ENCODE measurements around the gene CREG2.
A peak's percentile ranks its signal among the peaks of the same experiment; 100 is the strongest.

Gene CREG2, protein sequence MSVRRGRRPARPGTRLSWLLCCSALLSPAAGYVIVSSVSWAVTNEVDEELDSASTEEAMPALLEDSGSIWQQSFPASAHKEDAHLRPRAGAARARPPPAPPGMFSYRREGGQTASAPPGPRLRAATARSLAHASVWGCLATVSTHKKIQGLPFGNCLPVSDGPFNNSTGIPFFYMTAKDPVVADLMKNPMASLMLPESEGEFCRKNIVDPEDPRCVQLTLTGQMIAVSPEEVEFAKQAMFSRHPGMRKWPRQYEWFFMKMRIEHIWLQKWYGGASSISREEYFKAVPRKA

GRCh38 chr2:101387151-101387834 is at the start of gene CREG2:
Gene CREG2, minus strand, starts transcription at chr2:101387503. Its CDS starts 46 bp downstream, at chr2:101387457.
- DNase-seq (ENCODE audit: low read depth in 2 of 2), result peak; percentile 14 to 15

- no peak for DNase-seq (ENCODE audit: low read depth in 2 of 2)
Measured at GRCh38 chr2:101435001-101435862, 47.9 kb upstream of the CREG2 start.

DNA sequence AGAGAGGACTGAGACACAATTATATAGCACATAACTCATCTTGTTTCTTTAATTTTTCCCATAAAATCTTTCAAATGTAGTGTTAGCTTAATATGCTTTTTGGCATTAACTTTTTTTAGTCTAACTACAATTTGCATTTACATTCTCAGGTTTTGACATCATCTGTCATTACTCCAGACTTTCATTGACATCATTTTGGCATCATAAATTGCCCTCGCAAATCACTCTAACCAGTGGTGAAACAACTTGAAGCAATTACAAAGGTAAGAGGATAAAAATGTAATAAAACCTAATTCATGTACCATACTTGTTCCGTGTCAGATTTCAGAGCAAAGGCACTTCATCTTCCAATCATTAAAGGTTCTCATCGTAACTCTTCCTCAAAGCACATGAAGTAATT is 46.2 kb upstream of the CREG2 start:
- no peak for DNase-seq (ENCODE audit: low read depth in 2 of 2)

DNA sequence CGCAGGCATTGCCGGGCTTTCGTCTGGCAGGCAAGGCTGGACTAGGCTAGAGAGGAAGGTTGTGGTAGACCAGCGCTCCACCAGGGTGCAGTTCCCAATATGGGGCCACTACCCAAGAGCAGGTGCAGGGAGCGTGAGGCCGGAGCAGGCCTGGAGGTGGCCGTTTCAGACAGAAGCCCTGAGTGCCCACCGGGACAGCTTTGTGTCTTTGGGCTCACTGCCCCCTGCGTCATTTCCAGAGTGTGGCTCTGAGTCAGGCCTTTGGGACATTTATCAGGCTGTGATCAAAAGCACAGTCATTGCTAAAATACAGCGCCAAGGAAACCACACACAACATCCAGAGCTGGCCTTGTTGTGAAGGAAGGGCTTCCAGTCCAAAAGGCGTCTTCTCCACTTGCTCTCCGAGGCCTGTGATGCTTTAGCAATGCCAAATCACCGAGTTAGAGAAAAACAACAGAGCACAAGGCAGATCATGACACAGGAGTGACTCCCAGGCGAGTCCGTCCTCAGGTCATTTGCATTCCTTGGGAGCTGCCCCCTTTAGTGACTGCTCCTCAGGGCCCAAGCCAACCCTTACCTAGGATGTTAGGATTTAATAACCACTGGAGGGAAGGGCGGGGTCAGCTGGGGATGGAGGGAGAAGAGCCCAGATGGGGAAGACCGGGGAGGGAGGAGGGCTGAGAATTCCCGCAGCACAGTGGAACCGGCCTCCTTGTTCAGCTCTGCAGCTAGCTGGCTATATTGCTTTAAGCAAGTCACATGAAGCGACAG is 45.3 kb upstream of the CREG2 start:
- DNase-seq (ENCODE audit: low read depth in 2 of 2), result no peak

DNA sequence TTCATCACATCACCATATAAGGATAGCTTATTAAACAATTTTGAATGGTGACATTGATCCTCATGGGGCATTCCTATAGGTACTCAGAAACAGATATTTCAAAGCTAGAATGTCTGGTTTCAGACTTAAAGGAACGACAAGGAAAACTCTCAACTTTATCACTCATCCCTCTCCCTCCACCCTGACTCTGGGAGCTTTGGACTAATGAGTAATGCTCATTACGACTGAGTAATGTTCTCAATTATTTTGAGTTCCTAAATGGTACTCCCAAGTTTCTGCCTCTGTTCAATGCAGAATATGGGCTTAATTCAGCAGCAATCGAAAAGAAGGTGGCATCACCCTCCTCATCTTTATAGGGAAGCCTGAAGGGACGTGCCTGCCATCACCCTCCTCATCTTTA is 44.2 kb upstream of the CREG2 start:
- no peak for DNase-seq (ENCODE audit: low read depth in 2 of 2)

DNA sequence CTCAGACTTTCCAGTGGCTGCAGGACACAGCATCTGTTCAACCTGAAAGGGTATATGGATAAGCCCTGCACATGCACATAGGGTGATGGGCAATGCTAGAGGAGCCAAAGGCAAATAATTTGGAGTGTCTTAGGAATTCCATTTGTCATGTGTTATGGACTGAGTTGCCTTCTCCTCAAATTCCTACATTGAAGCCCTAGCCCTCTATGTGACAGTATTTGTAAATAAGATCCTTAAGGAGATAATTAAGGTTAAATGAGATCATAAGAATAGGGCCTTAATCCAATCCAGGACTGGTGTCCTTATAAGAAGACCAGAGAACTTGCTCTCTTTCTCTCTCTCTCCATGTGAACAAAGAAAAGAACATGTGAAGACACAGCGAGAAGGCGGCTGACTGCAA is 42.9 kb upstream of the CREG2 start:
- DNase-seq (ENCODE audit: low read depth in 2 of 2), result no peak

DNA sequence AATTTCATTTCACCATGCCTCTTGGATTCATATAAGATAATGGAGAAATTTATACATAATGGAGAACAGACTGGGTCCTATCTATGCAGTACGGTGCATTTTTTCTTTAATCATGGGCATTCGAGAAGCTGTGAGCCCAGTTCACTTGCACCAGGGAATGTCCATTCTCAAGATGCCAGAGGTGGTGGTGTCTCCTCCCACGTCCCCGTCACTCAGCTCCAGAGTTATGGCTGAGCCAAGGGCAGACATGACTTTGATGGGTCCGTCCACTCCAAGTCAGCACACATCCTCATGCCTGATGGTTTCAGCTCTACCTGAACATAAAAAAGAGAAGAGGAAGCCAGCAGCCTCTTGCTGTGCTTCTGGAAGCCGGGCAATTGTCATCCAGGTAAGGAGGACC is 42.1 kb upstream of the CREG2 start:
- DNase-seq (ENCODE audit: low read depth in 2 of 2), result no peak

GRCh38 chr2:101428422-101429176 is 41.3 kb upstream of the CREG2 start:
- DNase-seq (ENCODE audit: low read depth in 2 of 2), result no peak

DNA sequence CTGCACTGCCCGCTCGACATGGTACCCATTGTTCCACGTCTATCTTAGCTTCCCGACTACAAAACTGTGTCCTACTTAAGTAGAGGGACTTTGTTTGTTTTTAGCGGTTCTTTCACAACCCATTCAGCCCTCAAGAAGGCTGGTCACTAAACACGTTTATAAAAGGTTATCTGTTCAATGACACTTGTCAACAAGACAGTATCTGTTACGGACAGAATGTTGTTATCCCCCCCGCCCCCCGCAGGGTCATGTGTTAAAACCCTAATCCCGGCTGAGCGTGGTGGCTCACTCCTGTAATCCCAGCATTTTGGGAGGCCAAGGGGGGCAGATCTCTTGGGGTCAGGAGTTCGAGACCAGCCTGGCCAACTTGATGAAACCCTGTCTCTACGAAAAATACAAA is 40.4 kb upstream of the CREG2 start:
- no peak for DNase-seq (ENCODE audit: low read depth in 2 of 2)

DNA sequence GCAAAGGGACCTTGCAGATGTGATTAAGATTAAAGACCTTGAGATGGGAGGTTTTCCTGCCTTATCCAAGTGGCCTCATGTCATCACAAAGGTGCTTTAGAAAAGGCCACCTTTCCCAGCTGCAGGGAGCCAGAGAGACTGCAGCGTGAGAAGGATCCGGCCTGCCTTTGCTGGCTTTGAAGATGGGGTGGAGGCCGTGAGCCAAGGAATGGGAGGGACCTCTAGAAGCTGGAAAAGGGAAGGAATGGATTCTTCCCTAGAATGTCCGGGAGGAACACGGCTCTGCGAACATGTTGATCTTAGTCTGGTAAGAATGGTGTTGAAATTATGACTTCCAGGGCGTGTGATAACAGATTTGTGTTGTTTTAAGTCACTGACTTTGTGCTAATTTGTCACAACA is 39.9 kb upstream of the CREG2 start:
- DNase-seq (ENCODE audit: low read depth in 2 of 2), result no peak

- DNase-seq (ENCODE audit: low read depth in 2 of 2), result no peak
Measured at GRCh38 chr2:101426822-101427221, 39.5 kb upstream of the CREG2 start.

DNA sequence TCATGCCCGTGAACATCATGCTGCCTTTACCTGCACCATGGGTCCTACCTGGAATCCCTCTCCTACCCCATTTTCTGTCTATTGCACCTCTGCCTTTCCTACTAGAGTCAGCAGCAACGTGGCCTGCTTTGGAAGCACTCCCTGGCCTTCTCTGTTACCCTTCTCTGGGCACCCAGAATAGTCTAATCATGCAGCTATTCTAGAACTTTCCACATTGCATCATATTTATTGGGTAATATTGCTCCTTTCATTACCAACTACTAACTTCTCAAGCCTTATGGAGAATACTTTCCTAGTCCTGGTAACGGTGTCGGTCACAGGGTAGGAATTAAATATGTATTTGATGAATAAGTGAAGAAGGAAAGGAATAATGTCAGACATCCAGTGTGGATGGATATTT is 33.3 kb upstream of the CREG2 start:
- DNase-seq (ENCODE audit: low read depth in 2 of 2), result no peak

- DNase-seq (ENCODE audit: low read depth in 2 of 2), result peak in 1 of 2 donors; percentile 31
Measured at GRCh38 chr2:101419096-101419663, 31.9 kb upstream of the CREG2 start.

DNA sequence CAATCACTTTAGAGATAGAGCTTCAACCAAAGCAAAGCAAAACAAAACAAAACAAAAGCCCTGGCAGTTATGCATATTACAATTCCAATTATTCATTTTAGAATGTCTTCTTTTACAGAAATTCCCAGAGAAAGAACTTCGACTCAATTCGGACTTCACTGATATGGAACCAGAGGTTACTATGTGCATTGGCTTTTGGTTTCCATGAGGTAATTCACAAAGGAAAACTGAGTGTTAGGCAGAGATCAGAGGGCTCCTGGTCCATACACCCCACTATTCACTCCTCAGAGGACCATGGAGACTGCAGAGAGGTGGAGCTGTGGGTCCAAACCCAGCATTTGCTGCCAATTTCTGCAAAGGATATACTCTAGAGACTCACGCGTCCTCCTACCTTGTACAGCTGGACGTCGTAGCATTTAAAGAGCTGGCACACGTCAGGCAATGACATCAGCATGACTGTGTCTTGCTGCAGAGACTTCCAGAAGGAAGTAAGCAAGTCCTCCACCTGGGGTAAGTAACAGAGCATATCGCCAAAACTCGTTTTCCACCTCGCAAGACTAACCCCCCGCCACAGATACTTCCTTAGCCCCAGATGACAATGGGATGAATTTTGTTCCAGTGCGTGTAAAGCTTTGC is 31.3 kb upstream of the CREG2 start:
- DNase-seq (ENCODE audit: low read depth in 2 of 2), result no peak

- DNase-seq (ENCODE audit: low read depth in 2 of 2), result no peak
Measured at GRCh38 chr2:101416609-101417008, 29.3 kb upstream of the CREG2 start.

DNA sequence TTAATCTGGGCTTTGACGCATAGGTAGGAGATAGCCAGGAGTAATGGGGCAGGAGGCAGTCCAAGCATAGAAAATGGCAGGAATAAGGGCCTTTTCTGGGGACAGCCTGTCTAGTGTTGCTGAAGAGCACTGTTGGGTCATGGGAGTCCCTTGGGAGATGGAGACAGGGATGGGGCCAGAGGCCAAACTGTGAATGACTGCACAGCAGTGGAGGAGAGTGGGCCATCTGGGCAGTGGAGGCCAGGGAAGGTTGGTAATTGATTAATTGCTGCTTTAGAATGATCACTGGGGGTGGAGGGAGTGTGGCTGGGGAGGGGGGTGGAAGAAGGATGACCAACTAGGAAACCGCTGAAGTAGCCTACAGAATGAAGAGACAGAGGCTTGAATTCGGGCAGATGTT is 28.6 kb upstream of the CREG2 start:
- DNase-seq (ENCODE audit: low read depth in 2 of 2), result no peak

DNA sequence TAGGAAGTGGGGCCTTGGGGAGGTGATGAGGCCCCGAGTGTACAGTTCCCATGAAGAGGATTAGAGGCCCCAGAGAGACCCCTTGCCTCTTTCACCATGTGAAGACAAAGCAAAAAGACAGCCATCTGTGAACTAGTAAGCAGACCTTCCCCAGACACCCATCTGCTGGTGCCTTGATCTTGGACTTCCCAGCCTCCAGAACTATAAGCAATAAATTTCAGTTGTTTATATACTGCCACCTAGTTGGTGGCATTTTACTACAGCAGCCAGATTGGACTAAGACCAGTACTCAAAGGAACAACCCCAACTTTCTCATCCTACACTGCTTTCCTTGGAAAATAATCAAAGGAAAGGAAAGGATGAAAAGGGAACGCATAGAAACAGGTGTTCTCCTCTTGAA is 27.9 kb upstream of the CREG2 start:
- no peak for DNase-seq (ENCODE audit: low read depth in 2 of 2)

- no peak for DNase-seq (ENCODE audit: low read depth in 2 of 2)
Measured at GRCh38 chr2:101412092-101412694, 24.9 kb upstream of the CREG2 start.

DNA sequence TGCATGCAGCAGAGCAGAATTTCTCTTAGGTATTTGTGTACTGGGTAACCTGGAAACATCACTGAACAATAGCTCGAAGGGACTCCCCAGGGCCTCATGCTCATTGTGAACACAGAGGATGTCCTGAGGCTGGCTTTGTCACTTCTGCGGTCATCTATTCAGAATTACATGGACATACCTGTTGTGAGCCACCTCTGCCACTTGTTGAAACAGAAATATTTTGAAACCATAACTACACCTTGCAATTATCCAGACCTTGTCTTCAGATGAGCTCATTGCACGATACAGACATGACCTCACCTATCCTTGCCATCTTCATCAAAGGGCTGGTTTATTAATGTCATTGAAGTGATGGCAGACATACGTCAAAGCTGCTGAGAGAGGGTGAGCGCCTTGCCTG is 23.4 kb upstream of the CREG2 start:
- DNase-seq (ENCODE audit: low read depth in 2 of 2), result no peak

DNA sequence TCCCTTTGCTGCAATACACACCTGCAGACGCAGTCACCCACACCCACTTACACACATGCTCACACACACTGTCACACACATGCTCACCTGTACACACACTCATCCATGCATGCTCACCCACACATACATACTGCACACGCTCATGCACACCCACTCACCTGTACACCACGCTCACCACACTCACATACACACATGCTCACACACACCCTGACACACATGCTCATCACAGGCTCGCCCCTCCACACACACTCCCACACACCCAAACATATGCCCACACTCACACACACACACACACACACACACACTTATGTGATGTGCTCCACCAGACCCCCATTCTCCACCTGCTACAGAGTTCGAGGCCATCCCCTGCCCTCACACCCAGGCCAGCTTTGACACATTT is 22.8 kb upstream of the CREG2 start:
- DNase-seq (ENCODE audit: low read depth in 2 of 2), result no peak
